ENCODE data around the gene TMED1. TPM values are rescaled to one million over a fixed set of nuclear protein-coding genes. Genes with fewer than 3 reads are reported as not detected.

Gene TMED1
- polyA plus RNA-seq, 1 donor (not counting 4 experiments of a cell fraction or from before 2014, with no cell fraction given): 18.2 TPM

GRCh38 chr19:10823690-10824089 is 12.3 kb downstream of the TMED1 start:
- dilution Hi-C loops (cut with MboI; ENCODE audit: extremely low pct_ligation_motif_present, low sequenced_read_pairs): no loop called here
- Histone ChIP-seq H3K36me3 (ENCODE audit: control insufficient read depth in 2 of 2, extremely low read depth in 1 of 2, insufficient read depth in 2 of 2, low read length in 2 of 2) (peaks cover 14 to 30% of the 10 kb centered on the region in 2 experiments), H3K4me1 (ENCODE audit: control insufficient read depth, extremely low read depth, insufficient read depth, low read length) (no peaks in the 10 kb centered on the region), H3K79me2 (ENCODE audit: control insufficient read depth, insufficient read depth, low read length) (no peaks in the 10 kb centered on the region), H3K27ac (ENCODE audit: control insufficient read depth, insufficient read depth, low read length) (no peak overlapping the region), H3K4me2 (ENCODE audit: control insufficient read depth, extremely low read depth, insufficient read depth, low read depth, low read length) (no peak overlapping the region), H2AFZ (ENCODE audit: control insufficient read depth, low read length) (no peak overlapping the region), H3K9me3 (ENCODE audit: control insufficient read depth, low read depth, low read length) (no peaks in the 10 kb centered on the region), H3K9me1 (ENCODE audit: control insufficient read depth, extremely low read depth, insufficient read depth, low read length) (no peaks in the 10 kb centered on the region), H3K27me3 (ENCODE audit: control insufficient read depth, extremely low read depth, insufficient read depth, low read length) (no peaks in the 10 kb centered on the region), H4K20me1 (ENCODE audit: control insufficient read depth, extremely low read depth, insufficient read depth, low read length) (no peaks in the 10 kb centered on the region), H3K9ac (ENCODE audit: control insufficient read depth, extremely low read depth, insufficient read depth, low read length) (no peak overlapping the region), H3K4me3 (ENCODE audit: control insufficient read depth in 2 of 3, extremely low read depth in 1 of 3, insufficient read depth in 2 of 3, low read depth in 1 of 3, low read length in 3 of 3) (no peak overlapping the region)
- no peak for DNase-seq (ENCODE audit: low read depth, low spot score)
- FAIRE-seq: no peak
- TF ChIP-seq CTCF (optimal IDR thresholded peaks at IDR 0.05 in 1 of 3, IDR thresholded peaks at IDR 0.05 in 1 of 3, conservative IDR thresholded peaks at IDR 0.05 in 1 of 3; ENCODE audit: extremely low read depth in 1 of 3, insufficient read depth in 2 of 3, low read length in 3 of 3): no peak

GRCh38 chr19:10820173-10820572 is 15.8 kb downstream of the TMED1 start:
- dilution Hi-C loops (cut with MboI; ENCODE audit: extremely low pct_ligation_motif_present, low sequenced_read_pairs): no loop called here

More at GRCh38 chr19:10820173-10820572, 15.8 kb downstream of the TMED1 start:
- DNase-seq (ENCODE audit: low read depth, low spot score): no peak
- no peak overlapping the region for H3K4me2 ChIP-seq (ENCODE audit: control insufficient read depth, extremely low read depth, insufficient read depth, low read depth, low read length)
- H3K4me3 ChIP-seq (ENCODE audit: control insufficient read depth in 2 of 3, extremely low read depth in 1 of 3, insufficient read depth in 2 of 3, low read depth in 1 of 3, low read length in 3 of 3): no peak overlapping the region
- peaks cover 15 to 29% of the 10 kb centered on the region in 2 experiments for H3K36me3 ChIP-seq (ENCODE audit: control insufficient read depth in 2 of 2, extremely low read depth in 1 of 2, insufficient read depth in 2 of 2, low read length in 2 of 2)
- no peak overlapping the region for H3K27ac ChIP-seq (ENCODE audit: control insufficient read depth, insufficient read depth, low read length)
- peaks cover 2% of the 10 kb centered on the region for H4K20me1 ChIP-seq (ENCODE audit: control insufficient read depth, extremely low read depth, insufficient read depth, low read length)
- H2AFZ ChIP-seq (ENCODE audit: control insufficient read depth, low read length): no peak overlapping the region
- no peak for FAIRE-seq
- TF ChIP-seq EZH2 (IDR thresholded peaks at IDR 0.05; ENCODE audit: low read length) (no peak), CTCF (optimal IDR thresholded peaks at IDR 0.05 in 1 of 3, IDR thresholded peaks at IDR 0.05 in 1 of 3, conservative IDR thresholded peaks at IDR 0.05 in 1 of 3; ENCODE audit: extremely low read depth in 1 of 3, insufficient read depth in 2 of 3, low read length in 3 of 3) (peak; percentile 26 to 45 (median 39))
- H3K9me1 ChIP-seq (ENCODE audit: control insufficient read depth, extremely low read depth, insufficient read depth, low read length): no peaks in the 10 kb centered on the region
- H3K9ac ChIP-seq (ENCODE audit: control insufficient read depth, extremely low read depth, insufficient read depth, low read length): no peak overlapping the region
- no peaks in the 10 kb centered on the region for H3K9me3 ChIP-seq (ENCODE audit: control insufficient read depth, low read depth, low read length)
- no peaks in the 10 kb centered on the region for H3K79me2 ChIP-seq (ENCODE audit: control insufficient read depth, insufficient read depth, low read length)
- no peaks in the 10 kb centered on the region for H3K4me1 ChIP-seq (ENCODE audit: control insufficient read depth, extremely low read depth, insufficient read depth, low read length)
- H3K27me3 ChIP-seq (ENCODE audit: control insufficient read depth, extremely low read depth, insufficient read depth, low read length): no peaks in the 10 kb centered on the region
